ENCODE measurements around the gene PHYHD1.

The PHYHD1 gene

GRCh38 chr9:128920381-128921058 is at the start of gene PHYHD1:
PHYHD1 (plus strand) TSS chr9:128920982; CDS start chr9:128922324, 1,342 bp downstream.
- no peak for DNase-seq (ENCODE audit: low spot score)
- TF ChIP-seq CTCF (IDR thresholded peaks at IDR 0.05; ENCODE audit: extremely low read depth, missing control alignments): no peak

GRCh38 chr9:128877852-128878251 is 42.9 kb upstream of the PHYHD1 start:
- DNase-seq (ENCODE audit: low spot score): no peak
- TF ChIP-seq CTCF (IDR thresholded peaks at IDR 0.05; ENCODE audit: extremely low read depth, missing control alignments): no peak

GRCh38 chr9:128881884-128882676 is 38.7 kb upstream of the PHYHD1 start, which contains the start of the genes KYAT1 and LRRC8A:
KYAT1 (minus strand) TSS chr9:128881950; CDS start chr9:128845405, 36,545 bp downstream.
LRRC8A (plus strand) TSS chr9:128882133; CDS start chr9:128907165, 25,032 bp downstream.
- DNase-seq (ENCODE audit: low spot score): peak; percentile 97
- no peak for TF ChIP-seq CTCF (IDR thresholded peaks at IDR 0.05; ENCODE audit: extremely low read depth, missing control alignments)

GRCh38 chr9:128882677-128883603 is 37.8 kb upstream of the PHYHD1 start:
- peak; percentile 38 for DNase-seq (ENCODE audit: low spot score)
- TF ChIP-seq CTCF (IDR thresholded peaks at IDR 0.05; ENCODE audit: extremely low read depth, missing control alignments): no peak

- TF ChIP-seq CTCF (IDR thresholded peaks at IDR 0.05; ENCODE audit: extremely low read depth, missing control alignments): no peak
- DNase-seq (ENCODE audit: low spot score): no peak
Observed at GRCh38 chr9:128884164-128884563, 36.6 kb upstream of the PHYHD1 start.

- no peak for TF ChIP-seq CTCF (IDR thresholded peaks at IDR 0.05; ENCODE audit: extremely low read depth, missing control alignments)
- no peak for DNase-seq (ENCODE audit: low spot score)
Observed at GRCh38 chr9:128885376-128885775, 35.4 kb upstream of the PHYHD1 start.
